Liver (tissue), 9 donors: ENCODE measurements around the gene MSL1. TPM values are rescaled to one million over a fixed set of nuclear protein-coding genes. Genes with fewer than 3 reads are reported as not detected.
A peak's percentile ranks its signal among the peaks of the same experiment; 100 is the strongest.

ENCODE experiments used
- DNase-seq: peaks from one replicate; pipeline ENCODE4 v3.0.0-alpha.2; 2017; ENCODE audit warnings: low spot score
- H3K27ac ChIP-seq, 2 donors: one replicate each; pipeline ENCODE4 v1.7.0; 2013; ENCODE audit warnings: inconsistent platforms in 2 of 2, low read length in 2 of 2, control low read depth in 1 of 2, low read depth in 1 of 2, mild to moderate bottlenecking in 1 of 2
- H3K27me3 ChIP-seq, 4 donors: one replicate each; pipeline versions ENCODE4 v1.6.1 to v1.7.0; 2013; ENCODE audit warnings: low read length in 3 of 4, inconsistent platforms in 1 of 4, mild to moderate bottlenecking in 1 of 4, moderate library complexity in 1 of 4; ENCODE audit not compliant: control insufficient read depth in 4 of 4, insufficient read depth in 4 of 4
- H3K36me3 ChIP-seq, 4 donors: one replicate each; pipeline versions ENCODE4 v1.6.1 to v1.7.0; 2013; ENCODE audit warnings: low read length in 3 of 4, mild to moderate bottlenecking in 3 of 4, low read depth in 1 of 4, moderate library complexity in 1 of 4; ENCODE audit not compliant: control insufficient read depth in 4 of 4, insufficient read depth in 3 of 4
- H3K4me1 ChIP-seq, 4 donors: one replicate each; pipeline versions ENCODE4 v1.6.1 to v1.7.0; 2013; ENCODE audit warnings: low read length in 3 of 4, mild to moderate bottlenecking in 3 of 4, moderate library complexity in 1 of 4; ENCODE audit not compliant: control insufficient read depth in 4 of 4, insufficient read depth in 4 of 4
- H3K4me3 ChIP-seq, 3 donors: one replicate each; pipeline versions ENCODE4 v1.6.1 to v1.7.0; 2013; ENCODE audit warnings: low read length in 3 of 3, control low read depth in 1 of 3, low read depth in 1 of 3, mild to moderate bottlenecking in 1 of 3
- H3K9ac ChIP-seq, 2 donors: one replicate each; pipeline ENCODE4 v1.7.0; 2013; ENCODE audit warnings: low read length in 2 of 2, mild to moderate bottlenecking in 2 of 2, moderate library complexity in 2 of 2, control low read depth in 1 of 2, low read depth in 1 of 2
- H3K9me3 ChIP-seq, 4 donors: one replicate each; pipeline versions ENCODE4 v1.6.1 to v1.7.0; 2013; ENCODE audit warnings: low read length in 3 of 4; ENCODE audit not compliant: control insufficient read depth in 4 of 4
- ATF3 ChIP-seq: IDR thresholded peaks from 2 replicates; pipeline ENCODE4 v1.6.1; 2016; ENCODE audit warnings: antibody characterized with exemption
- CTCF ChIP-seq: fragments of 150-350 bp; IDR thresholded peaks from 2 replicates; pipeline ENCODE4 v1.5.1; 2017; ENCODE audit warnings: improper control_type of control experiment, low read depth, low read length; ENCODE audit not compliant: missing input control
- EGR1 ChIP-seq, 2 donors: IDR thresholded peaks; 2 replicates each; pipeline ENCODE4 v1.6.1; 2016 to 2018; ENCODE audit warnings: antibody characterized with exemption in 2 of 2, low read depth in 2 of 2
- FOXA1 ChIP-seq: IDR thresholded peaks from 2 replicates; pipeline ENCODE4 v1.6.1; 2016; ENCODE audit warnings: antibody characterized with exemption
- FOXA2 ChIP-seq: IDR thresholded peaks from 2 replicates; pipeline ENCODE4 v1.6.1; 2016; ENCODE audit warnings: antibody characterized with exemption
- GABPA ChIP-seq, 2 donors: IDR thresholded peaks in 1 of 2; conservative IDR thresholded peaks in 1 of 2; 2 replicates each; pipeline ENCODE4 v1.6.1; 2016; ENCODE audit warnings: antibody characterized with exemption in 2 of 2, mild to moderate bottlenecking in 1 of 2, moderate library complexity in 1 of 2
- HNF4A ChIP-seq, 2 donors: conservative IDR thresholded peaks; 2 replicates each; pipeline ENCODE4 v1.6.1; 2016; ENCODE audit warnings: antibody characterized with exemption in 2 of 2, mild to moderate bottlenecking in 2 of 2
- HNF4G ChIP-seq: IDR thresholded peaks from 2 replicates; pipeline ENCODE4 v1.6.1; 2016; ENCODE audit warnings: antibody characterized with exemption
- JUND ChIP-seq, 2 donors: IDR thresholded peaks; 2 replicates each; pipeline ENCODE4 v1.6.1; 2016; ENCODE audit warnings: antibody characterized with exemption in 2 of 2
- MAX ChIP-seq: IDR thresholded peaks from 2 replicates; pipeline ENCODE4 v1.6.1; 2016; ENCODE audit warnings: antibody characterized with exemption
- NR2F2 ChIP-seq: IDR thresholded peaks from 2 replicates; pipeline ENCODE4 v1.6.1; 2016; ENCODE audit warnings: antibody characterized with exemption
- RAD21 ChIP-seq, 2 donors: IDR thresholded peaks; 2 replicates each; pipeline ENCODE4 v1.6.1; 2016; ENCODE audit warnings: antibody characterized with exemption in 2 of 2, mild to moderate bottlenecking in 2 of 2
- REST ChIP-seq: IDR thresholded peaks from 2 replicates; pipeline ENCODE4 v1.6.1; 2016; ENCODE audit warnings: antibody characterized with exemption, mild to moderate bottlenecking
- RXRA ChIP-seq, 2 donors: IDR thresholded peaks; 2 replicates each; pipeline ENCODE4 v1.6.1; 2017 to 2018; ENCODE audit warnings: antibody characterized with exemption in 2 of 2, mild to moderate bottlenecking in 1 of 2
- SP1 ChIP-seq: IDR thresholded peaks from 2 replicates; pipeline ENCODE4 v1.6.1; 2018; ENCODE audit warnings: antibody characterized with exemption, mild to moderate bottlenecking
- TAF1 ChIP-seq: conservative IDR thresholded peaks from 2 replicates; pipeline ENCODE4 v1.6.1; 2016; ENCODE audit warnings: antibody characterized with exemption, mild to moderate bottlenecking
- YY1 ChIP-seq: IDR thresholded peaks from 2 replicates; pipeline ENCODE4 v1.6.1; 2016; ENCODE audit warnings: antibody characterized with exemption, mild to moderate bottlenecking
- ZBTB33 ChIP-seq: IDR thresholded peaks from 2 replicates; pipeline ENCODE4 v1.6.1; 2016; ENCODE audit warnings: antibody characterized with exemption
- WGBS: extraction: QIAGEN DNeasy Blood & Tissue Kit; methylation state at CpG from one replicate; pipeline ENCODE4 v1.1.7; 2013; 5-methylcytosine and 5-hydroxymethylcytosine counted together
- polyA plus RNA-seq, 2 donors: library from polyadenylated mRNA; stranded (reverse) in 1 of 2; unstranded in 1 of 2; fragments of 200-250 nt in 1 of 2; fragments of >200 nt in 1 of 2; fragmentation: Nextera tagmentation in 1 of 2; extraction: Ambion mirVana in 1 of 2; gene quantifications; one replicate each; pipeline versions ENCODE4 v1.2.1 to v1.2.3, GENCODE V29; 2013 to 2015
- total RNA-seq, 2 donors: library from RNA; depleted of rRNA; stranded (reverse); fragments of >200 nt; gene quantifications; one replicate each; pipeline ENCODE4 v1.2.3, GENCODE V29; 2014
- donor health status: healthy.
- donor health status: healthy.
- donor health status: healthy.
- donor health status: healthy.
- donor health status: healthy.

MSL1 gene
- total and polyA plus RNA-seq, 4 donors, result 7.9 to 43.7 (median 23.6) TPM

GRCh38 chr17:40153603-40154236 lies 31.9 kb downstream of the MSL1 start (continued):
- TF ChIP-seq GABPA (IDR thresholded peaks at IDR 0.05 in 1 of 2, conservative IDR thresholded peaks at IDR 0.05 in 1 of 2), result no peak
- TF ChIP-seq FOXA1, result no peak
- TF ChIP-seq SP1, result no peak
- no peak for TF ChIP-seq YY1
- TF ChIP-seq RXRA (IDR thresholded peaks at IDR 0.05), result no peak

GRCh38 chr17:40157973-40158372 lies 36.2 kb downstream of the MSL1 start:
- Histone ChIP-seq H3K4me3 (no peak overlapping the region), H3K4me1 (peaks cover 0 to 6% (median 2%) of the 10 kb centered on the region in 4 donors), H3K36me3 (peaks cover 2 to 20% (median 17%) of the 10 kb centered on the region in 4 donors), H3K27me3 (no peaks in the 10 kb centered on the region), H3K9ac (no peak overlapping the region), H3K9me3 (no peaks in the 10 kb centered on the region), H3K27ac (peak overlapping the region in 1 of 2 donors; percentile 21)
- DNase-seq, result no peak
- 86% methylated on average over 2 of the region's 2 CpGs for WGBS
- TF ChIP-seq RAD21 (IDR thresholded peaks at IDR 0.05) (no peak), ZBTB33 (no peak), CTCF (no peak), TAF1 (no peak), RXRA (IDR thresholded peaks at IDR 0.05) (no peak), EGR1 (IDR thresholded peaks at IDR 0.05; ENCODE audit: low read depth in 2 of 2) (no peak), FOXA2 (no peak), FOXA1 (no peak), HNF4A (conservative IDR thresholded peaks at IDR 0.05) (no peak), NR2F2 (no peak), SP1 (no peak), JUND (IDR thresholded peaks at IDR 0.05) (no peak), ATF3 (no peak), HNF4G (no peak), YY1 (no peak), MAX (no peak), GABPA (IDR thresholded peaks at IDR 0.05 in 1 of 2, conservative IDR thresholded peaks at IDR 0.05 in 1 of 2) (no peak), REST (no peak)
